ENCODE measurements around the gene ASPN. TPM values are rescaled to one million over a fixed set of nuclear protein-coding genes. Genes with fewer than 3 reads are reported as not detected.

Gene ASPN
- total RNA-seq, 2 experiments from 2014 or later = not detected

DNA sequence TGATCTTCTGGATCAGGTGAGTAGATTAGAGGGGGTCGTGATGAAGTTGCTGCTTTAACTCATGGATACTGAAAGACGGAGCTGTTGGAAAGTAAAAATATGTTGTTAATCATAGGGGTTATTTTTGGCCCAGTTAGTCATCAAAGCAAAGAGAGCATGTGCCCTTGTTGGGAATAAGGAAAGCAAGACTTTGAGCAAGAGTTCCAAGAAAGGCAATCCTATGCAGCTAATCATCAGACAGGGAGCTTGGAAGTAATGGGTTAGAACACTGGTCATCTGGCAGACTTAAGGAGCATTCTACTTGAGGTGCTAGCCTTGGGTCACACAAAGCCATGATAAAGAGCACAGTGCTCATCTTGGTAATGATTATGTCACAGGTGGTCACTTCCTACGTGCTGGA, 18.3 kb downstream of the ASPN start:
- POLR2A ChIA-PET = no interaction called here

DNA sequence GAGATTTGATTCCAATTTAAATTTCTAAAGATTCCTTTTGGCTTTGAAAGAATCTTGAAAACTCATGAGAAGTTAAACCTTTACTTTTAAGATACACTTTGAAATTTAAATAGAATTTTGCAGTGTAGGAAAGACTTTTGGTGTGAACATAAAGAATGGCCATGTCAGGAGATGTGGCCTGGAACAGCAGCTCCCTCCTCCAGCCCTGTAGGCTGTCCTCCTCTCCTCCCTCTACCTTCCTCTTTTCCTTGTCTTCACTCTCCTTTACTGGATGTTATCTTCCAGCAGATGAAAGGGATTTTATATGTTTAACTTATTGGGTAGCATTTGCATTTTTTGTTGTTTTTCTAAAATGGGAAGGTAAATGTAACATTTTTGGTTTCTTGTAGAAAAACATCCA, 18.9 kb downstream of the ASPN start:
- no peaks in the 10 kb centered on the region for H3K4me1 Mint-ChIP-seq (ENCODE audit: low read depth)
- DNase-seq = no peak
- H3K27ac ChIP-seq (ENCODE audit: low read depth in 1 of 2, low read length in 2 of 2) = no peak overlapping the region
- no peak overlapping the region for H3K27ac Mint-ChIP-seq
- no peak overlapping the region for H3K4me3 Mint-ChIP-seq
- no peaks in the 10 kb centered on the region for H3K9me3 Mint-ChIP-seq
- ATAC-seq (ENCODE audit: poor library complexity) = no peak
- ChIA-PET POLR2A (no interaction called here), CTCF (interaction anchor here (1.0 kb wide), 1 partner anchor 24 kb away, joined by 3 read pairs; no protein-coding TSS in a partner anchor)
- H3K36me3 ChIP-seq (ENCODE audit: insufficient read depth, low read length) = no peaks in the 10 kb centered on the region
- H3K4me3 ChIP-seq (ENCODE audit: low read length) = no peak overlapping the region
- H3K9me3 ChIP-seq (ENCODE audit: control insufficient read depth in 1 of 2, insufficient read depth in 1 of 2, low read length in 2 of 2) = no peaks in the 10 kb centered on the region
- H3K4me1 ChIP-seq (ENCODE audit: insufficient read depth, low read length) = no peaks in the 10 kb centered on the region
- no peaks in the 10 kb centered on the region for H3K27me3 Mint-ChIP-seq
- intact Hi-C loops (cut with DNase I, micrococcal nuclease) = no loop called here
- TF ChIP-seq, protein P1, sequence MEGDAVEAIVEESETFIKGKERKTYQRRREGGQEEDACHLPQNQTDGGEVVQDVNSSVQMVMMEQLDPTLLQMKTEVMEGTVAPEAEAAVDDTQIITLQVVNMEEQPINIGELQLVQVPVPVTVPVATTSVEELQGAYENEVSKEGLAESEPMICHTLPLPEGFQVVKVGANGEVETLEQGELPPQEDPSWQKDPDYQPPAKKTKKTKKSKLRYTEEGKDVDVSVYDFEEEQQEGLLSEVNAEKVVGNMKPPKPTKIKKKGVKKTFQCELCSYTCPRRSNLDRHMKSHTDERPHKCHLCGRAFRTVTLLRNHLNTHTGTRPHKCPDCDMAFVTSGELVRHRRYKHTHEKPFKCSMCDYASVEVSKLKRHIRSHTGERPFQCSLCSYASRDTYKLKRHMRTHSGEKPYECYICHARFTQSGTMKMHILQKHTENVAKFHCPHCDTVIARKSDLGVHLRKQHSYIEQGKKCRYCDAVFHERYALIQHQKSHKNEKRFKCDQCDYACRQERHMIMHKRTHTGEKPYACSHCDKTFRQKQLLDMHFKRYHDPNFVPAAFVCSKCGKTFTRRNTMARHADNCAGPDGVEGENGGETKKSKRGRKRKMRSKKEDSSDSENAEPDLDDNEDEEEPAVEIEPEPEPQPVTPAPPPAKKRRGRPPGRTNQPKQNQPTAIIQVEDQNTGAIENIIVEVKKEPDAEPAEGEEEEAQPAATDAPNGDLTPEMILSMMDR (IDR thresholded peaks at IDR 0.05) = no peak
- H3K27me3 ChIP-seq (ENCODE audit: control insufficient read depth in 1 of 2, insufficient read depth in 2 of 2, low read length in 2 of 2) = no peaks in the 10 kb centered on the region
- no peaks in the 10 kb centered on the region for H3K36me3 Mint-ChIP-seq (ENCODE audit: low read depth)

More for the DNA sequence above, 18.3 kb downstream of the ASPN start:
- Mint-ChIP-seq H3K4me3 (no peak overlapping the region), H3K27ac (no peak overlapping the region), H3K4me1 (ENCODE audit: low read depth) (no peaks in the 10 kb centered on the region), H3K27me3 (no peaks in the 10 kb centered on the region), H3K9me3 (no peaks in the 10 kb centered on the region), H3K36me3 (ENCODE audit: low read depth) (no peaks in the 10 kb centered on the region)
- H3K4me1 ChIP-seq (ENCODE audit: insufficient read depth, low read length) = no peaks in the 10 kb centered on the region
- H3K36me3 ChIP-seq (ENCODE audit: insufficient read depth, low read length) = no peaks in the 10 kb centered on the region
- no peak overlapping the region for H3K4me3 ChIP-seq (ENCODE audit: low read length)
- CTCF ChIA-PET = interaction anchor here (1.0 to 1.2 kb wide), 2 partner anchors 10 to 25 kb away, joined by 3 read pairs; no protein-coding TSS in a partner anchor
- no peaks in the 10 kb centered on the region for H3K9me3 ChIP-seq (ENCODE audit: control insufficient read depth in 1 of 2, insufficient read depth in 1 of 2, low read length in 2 of 2)
- intact Hi-C loops (cut with DNase I, micrococcal nuclease) = no loop called here
- ATAC-seq (ENCODE audit: poor library complexity) = no peak
- H3K27ac ChIP-seq (ENCODE audit: low read depth in 1 of 2, low read length in 2 of 2) = no peak overlapping the region
- no peak for DNase-seq
- TF ChIP-seq, protein P1 (IDR thresholded peaks at IDR 0.05) = no peak
- H3K27me3 ChIP-seq (ENCODE audit: control insufficient read depth in 1 of 2, insufficient read depth in 2 of 2, low read length in 2 of 2) = no peaks in the 10 kb centered on the region

DNA sequence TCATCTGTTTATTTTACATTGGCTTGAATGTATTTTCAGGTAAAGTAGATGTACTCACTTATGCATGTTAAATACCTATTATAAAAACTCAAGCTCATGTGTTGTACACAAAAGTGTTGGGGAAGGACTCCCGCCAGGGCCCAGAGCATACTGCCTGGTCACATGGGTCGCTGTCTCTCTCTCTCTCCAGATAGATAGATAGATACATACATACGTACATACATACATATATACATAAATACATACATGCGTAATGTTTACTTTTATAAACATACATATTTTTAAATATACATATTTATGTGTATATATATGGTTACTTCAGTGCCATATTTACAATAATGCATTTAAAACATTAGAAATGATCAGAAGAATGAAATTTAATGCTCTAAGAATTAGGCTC, 24.7 kb downstream of the ASPN start:
- Histone ChIP-seq H3K4me3 (ENCODE audit: low read length) (no peak overlapping the region), H3K36me3 (ENCODE audit: insufficient read depth, low read length) (no peaks in the 10 kb centered on the region), H3K27me3 (ENCODE audit: control insufficient read depth in 1 of 2, insufficient read depth in 2 of 2, low read length in 2 of 2) (no peaks in the 10 kb centered on the region), H3K27ac (ENCODE audit: low read depth in 1 of 2, low read length in 2 of 2) (no peak overlapping the region), H3K4me1 (ENCODE audit: insufficient read depth, low read length) (no peaks in the 10 kb centered on the region), H3K9me3 (ENCODE audit: control insufficient read depth in 1 of 2, insufficient read depth in 1 of 2, low read length in 2 of 2) (no peaks in the 10 kb centered on the region)
- Mint-ChIP-seq H3K9me3 (no peaks in the 10 kb centered on the region), H3K4me3 (no peak overlapping the region), H3K36me3 (ENCODE audit: low read depth) (no peaks in the 10 kb centered on the region), H3K4me1 (ENCODE audit: low read depth) (no peaks in the 10 kb centered on the region), H3K27me3 (no peaks in the 10 kb centered on the region), H3K27ac (no peak overlapping the region)
- POLR2A ChIA-PET = no interaction called here
- TF ChIP-seq, protein P1 (IDR thresholded peaks at IDR 0.05) = no peak
- ATAC-seq (ENCODE audit: poor library complexity) (no peak), DNase-seq (no peak)
- CTCF ChIA-PET = no interaction called here
- intact Hi-C loops (cut with DNase I, micrococcal nuclease) = no loop called here

Measured in CD4-positive, alpha-beta T cell (primary cell).